Ishikawa (cell line): ENCODE data around the gene SATB2.

Experiments used
- CEBPB ChIP-seq: IDR thresholded peaks from 2 replicates; pipeline ENCODE4 v1.6.1; 2012
- CREB1 ChIP-seq: IDR thresholded peaks from 2 replicates; pipeline ENCODE4 v1.6.1; 2012; ENCODE audit warnings: low read depth
- EGR1 ChIP-seq: IDR thresholded peaks from 2 replicates; pipeline ENCODE4 v1.6.1; 2012
- EP300 ChIP-seq: IDR thresholded peaks from 2 replicates; pipeline ENCODE4 v1.6.1; 2012; ENCODE audit warnings: borderline replicate concordance
- FOXM1 ChIP-seq: IDR thresholded peaks from 2 replicates; pipeline ENCODE4 v1.6.1; 2012; ENCODE audit warnings: low read depth, borderline replicate concordance
- NFIC ChIP-seq: IDR thresholded peaks from 2 replicates; pipeline ENCODE4 v1.6.1; 2012
- RAD21 ChIP-seq: IDR thresholded peaks from 2 replicates; pipeline ENCODE4 v1.6.1; 2012; ENCODE audit warnings: low read depth
- TAF1 ChIP-seq: IDR thresholded peaks from 2 replicates; pipeline ENCODE4 v1.6.1; 2012; ENCODE audit warnings: low read depth, mild to moderate bottlenecking
- TCF12 ChIP-seq: IDR thresholded peaks from 2 replicates; pipeline ENCODE4 v1.6.1; 2012; ENCODE audit warnings: low read depth
- TEAD4 ChIP-seq: IDR thresholded peaks from 2 replicates; pipeline ENCODE4 v1.6.1; 2012
- YY1 ChIP-seq: IDR thresholded peaks from 2 replicates; pipeline ENCODE4 v1.6.1; 2012; ENCODE audit warnings: low read depth
- ZBTB7A ChIP-seq: IDR thresholded peaks from 2 replicates; pipeline ENCODE4 v1.6.1; 2012; ENCODE audit warnings: low read depth
- TF ChIP-seq, protein P1 (sequence below): IDR thresholded peaks from 2 replicates; pipeline ENCODE4 v1.6.1; 2012
- TF ChIP-seq, protein P2 (sequence below): IDR thresholded peaks from 2 replicates; pipeline ENCODE4 v1.6.1; 2012; ENCODE audit warnings: low read depth, mild to moderate bottlenecking
- TF ChIP-seq, protein P3 (sequence below): IDR thresholded peaks from 2 replicates; pipeline ENCODE4 v1.6.1; 2012

Gene SATB2

DNA sequence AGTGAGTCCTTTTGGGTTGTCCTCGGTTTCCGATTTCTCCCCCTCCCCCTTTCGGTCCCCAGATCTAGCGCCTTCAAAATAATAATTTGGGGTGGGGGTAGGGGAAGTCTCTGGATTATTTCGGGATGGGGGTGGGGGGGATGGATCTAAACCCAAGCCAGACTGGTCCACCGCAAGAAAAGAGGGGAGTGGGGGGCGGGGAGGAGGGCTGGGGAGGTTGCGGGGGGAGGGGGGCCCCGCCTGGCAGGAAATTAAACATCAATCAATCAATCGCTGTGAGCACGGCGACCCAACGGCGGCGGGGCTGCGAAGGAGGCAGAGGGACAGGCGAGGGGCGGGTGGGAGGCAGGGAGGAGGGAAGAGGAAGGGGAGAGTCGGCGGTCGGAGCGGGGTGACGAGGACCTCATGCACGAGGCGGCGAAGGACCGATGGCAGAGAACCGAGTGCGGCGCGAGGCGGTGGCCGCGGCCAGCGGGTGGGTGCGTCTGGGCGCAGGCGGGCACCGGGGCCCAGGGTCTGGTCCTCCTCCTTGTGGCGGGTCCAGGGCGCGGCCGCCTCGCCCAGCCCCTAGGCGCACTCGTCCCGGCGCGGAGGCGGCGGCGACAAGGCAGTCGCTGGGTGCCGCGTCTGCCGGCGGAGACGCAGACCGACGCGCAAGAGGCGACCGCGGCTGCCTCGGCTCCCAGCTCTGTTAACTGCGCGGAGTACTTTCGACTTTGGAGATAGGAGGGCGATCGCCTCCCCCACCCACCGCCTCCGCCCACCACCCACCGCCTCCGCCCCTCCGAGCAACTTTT is 468 bp upstream of the SATB2 start:
- TF ChIP-seq, protein P1, sequence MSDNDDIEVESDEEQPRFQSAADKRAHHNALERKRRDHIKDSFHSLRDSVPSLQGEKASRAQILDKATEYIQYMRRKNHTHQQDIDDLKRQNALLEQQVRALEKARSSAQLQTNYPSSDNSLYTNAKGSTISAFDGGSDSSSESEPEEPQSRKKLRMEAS: no peak; the same call in 1 of the 2 replicates
- TF ChIP-seq EGR1 (no peak), ZBTB7A (no peak), NFIC (no peak), FOXM1 (no peak), CREB1 (no peak), RAD21 (no peak), EP300 (no peak), TAF1 (no peak), TCF12 (no peak), YY1 (no peak), TEAD4 (no peak), CEBPB (no peak)
- TF ChIP-seq, protein P2, sequence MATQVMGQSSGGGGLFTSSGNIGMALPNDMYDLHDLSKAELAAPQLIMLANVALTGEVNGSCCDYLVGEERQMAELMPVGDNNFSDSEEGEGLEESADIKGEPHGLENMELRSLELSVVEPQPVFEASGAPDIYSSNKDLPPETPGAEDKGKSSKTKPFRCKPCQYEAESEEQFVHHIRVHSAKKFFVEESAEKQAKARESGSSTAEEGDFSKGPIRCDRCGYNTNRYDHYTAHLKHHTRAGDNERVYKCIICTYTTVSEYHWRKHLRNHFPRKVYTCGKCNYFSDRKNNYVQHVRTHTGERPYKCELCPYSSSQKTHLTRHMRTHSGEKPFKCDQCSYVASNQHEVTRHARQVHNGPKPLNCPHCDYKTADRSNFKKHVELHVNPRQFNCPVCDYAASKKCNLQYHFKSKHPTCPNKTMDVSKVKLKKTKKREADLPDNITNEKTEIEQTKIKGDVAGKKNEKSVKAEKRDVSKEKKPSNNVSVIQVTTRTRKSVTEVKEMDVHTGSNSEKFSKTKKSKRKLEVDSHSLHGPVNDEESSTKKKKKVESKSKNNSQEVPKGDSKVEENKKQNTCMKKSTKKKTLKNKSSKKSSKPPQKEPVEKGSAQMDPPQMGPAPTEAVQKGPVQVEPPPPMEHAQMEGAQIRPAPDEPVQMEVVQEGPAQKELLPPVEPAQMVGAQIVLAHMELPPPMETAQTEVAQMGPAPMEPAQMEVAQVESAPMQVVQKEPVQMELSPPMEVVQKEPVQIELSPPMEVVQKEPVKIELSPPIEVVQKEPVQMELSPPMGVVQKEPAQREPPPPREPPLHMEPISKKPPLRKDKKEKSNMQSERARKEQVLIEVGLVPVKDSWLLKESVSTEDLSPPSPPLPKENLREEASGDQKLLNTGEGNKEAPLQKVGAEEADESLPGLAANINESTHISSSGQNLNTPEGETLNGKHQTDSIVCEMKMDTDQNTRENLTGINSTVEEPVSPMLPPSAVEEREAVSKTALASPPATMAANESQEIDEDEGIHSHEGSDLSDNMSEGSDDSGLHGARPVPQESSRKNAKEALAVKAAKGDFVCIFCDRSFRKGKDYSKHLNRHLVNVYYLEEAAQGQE: no peak
- TF ChIP-seq, protein P3, sequence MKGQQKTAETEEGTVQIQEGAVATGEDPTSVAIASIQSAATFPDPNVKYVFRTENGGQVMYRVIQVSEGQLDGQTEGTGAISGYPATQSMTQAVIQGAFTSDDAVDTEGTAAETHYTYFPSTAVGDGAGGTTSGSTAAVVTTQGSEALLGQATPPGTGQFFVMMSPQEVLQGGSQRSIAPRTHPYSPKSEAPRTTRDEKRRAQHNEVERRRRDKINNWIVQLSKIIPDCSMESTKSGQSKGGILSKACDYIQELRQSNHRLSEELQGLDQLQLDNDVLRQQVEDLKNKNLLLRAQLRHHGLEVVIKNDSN: no peak

DNA sequence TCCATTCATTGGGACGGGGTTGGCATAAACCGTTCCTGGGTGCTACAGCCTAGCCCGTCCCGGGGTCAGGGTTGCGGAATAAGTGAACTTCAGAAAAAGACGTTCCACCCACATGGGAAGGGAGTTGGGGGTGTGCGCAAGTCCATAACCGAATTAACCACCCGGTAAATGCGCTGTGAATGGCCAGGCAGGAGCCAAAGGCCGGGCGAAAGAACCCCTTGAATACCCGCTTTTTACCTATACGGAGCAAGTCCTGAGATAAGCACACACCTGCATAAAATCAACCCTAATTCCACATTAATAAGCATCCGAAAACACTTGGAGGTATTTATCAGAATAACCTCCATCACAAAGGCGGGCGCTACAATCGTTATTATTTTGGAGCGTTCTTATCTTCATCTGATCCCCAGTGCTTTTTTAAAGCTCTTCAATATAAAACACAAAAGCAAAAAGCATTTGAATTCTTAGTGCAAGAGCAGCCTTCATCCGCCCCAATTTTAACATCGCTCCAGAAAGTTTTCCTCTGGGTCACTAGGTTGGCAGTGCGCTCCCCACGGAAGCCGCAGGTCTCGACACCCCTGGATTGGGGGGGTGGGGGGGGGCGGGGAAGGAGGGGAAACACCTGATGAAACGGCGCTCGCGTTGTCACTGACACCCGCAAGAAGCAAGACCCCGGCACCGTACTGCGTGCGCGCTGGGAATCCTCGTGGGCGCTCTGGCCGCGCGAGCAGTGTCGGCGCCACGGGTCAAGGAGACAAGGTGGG is 1.2 kb downstream of the SATB2 start:
- no peak for TF ChIP-seq RAD21
- no peak for TF ChIP-seq YY1
- TF ChIP-seq CEBPB: no peak
- TF ChIP-seq ZBTB7A: no peak
- no peak for TF ChIP-seq CREB1

DNA sequence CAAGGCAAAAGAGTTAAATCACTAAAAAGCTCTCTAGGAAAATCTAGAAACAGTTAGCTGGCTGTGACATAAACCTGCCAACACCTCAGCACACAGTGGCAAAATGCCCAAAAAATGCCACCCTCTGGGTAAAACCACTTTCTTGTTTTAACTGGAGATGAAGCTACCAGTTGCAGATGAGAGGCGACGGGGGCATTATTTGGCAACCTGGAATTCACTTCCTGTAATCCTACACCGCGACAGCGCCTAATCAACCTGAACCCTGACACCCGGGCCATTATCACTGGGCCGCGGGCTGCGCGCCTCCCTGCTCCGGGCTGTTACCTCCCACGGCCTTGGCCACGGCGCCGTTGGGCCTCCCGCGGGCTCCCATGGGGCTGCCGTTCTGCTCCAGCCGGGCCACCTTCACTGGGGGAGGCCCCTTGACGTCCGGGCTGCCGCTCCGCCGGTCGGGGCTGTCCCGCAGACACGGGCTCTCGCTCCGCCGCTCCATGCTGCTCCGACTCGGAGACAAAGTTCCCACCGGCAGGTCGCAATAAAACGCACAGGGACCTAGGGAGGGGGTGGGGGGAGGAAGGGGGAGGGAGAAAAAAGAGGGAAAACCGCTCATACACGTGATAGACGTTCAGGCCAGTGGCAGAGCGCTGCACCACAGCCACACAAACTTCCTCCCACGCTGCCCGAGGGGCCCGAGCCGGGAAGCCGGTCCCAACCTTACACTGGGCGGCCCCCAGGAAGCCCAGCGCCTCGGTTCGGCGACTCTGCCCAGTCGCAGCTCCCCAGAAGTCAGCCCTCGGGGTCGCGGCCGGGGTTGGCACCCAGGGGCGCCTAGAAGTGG is 2.0 kb downstream of the SATB2 start:
- no peak for TF ChIP-seq TCF12

DNA sequence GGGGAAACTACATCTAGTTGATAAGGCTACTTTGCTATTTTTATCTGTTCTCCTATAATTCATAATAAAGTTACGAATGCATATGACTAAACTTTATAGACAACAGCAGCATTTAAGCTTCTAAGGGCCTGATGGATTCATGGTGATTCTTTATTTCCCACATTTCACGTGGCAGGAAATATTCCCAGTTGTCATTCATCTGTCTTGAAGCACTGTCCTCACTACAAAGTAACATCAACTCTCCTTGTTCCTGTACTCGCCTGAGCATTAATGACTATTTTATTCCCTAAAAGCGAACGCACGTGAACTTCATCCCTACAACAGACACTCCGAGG is 2.6 kb downstream of the SATB2 start:
- TF ChIP-seq CEBPB (no peak), CREB1 (no peak), EP300 (no peak), YY1 (no peak), FOXM1 (no peak), ZBTB7A (no peak)
- TF ChIP-seq, protein P1: no peak

DNA sequence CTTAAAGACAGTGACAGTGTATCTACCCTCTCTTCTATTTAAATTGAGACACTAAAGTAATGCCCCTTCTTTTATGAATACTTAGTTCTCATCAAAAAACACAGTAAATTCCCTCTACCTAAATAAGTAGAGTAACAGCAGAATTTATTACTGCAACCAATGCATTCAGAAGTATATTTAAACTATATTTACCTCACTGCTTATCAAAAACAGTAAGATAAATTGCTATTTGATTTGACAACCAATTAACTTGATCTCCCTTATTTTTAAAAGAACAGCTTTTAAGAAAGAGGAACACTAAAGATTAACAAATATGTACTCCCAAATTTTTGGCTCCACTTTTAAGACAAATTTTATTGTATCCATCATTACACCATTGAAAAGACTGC is 4.8 kb downstream of the SATB2 start:
- no peak for TF ChIP-seq RAD21
- no peak for TF ChIP-seq TAF1
- no peak for TF ChIP-seq FOXM1
- TF ChIP-seq, protein P2: no peak
- TF ChIP-seq TEAD4: no peak
- TF ChIP-seq, protein P1: no peak
- no peak for TF ChIP-seq NFIC
- no peak for TF ChIP-seq ZBTB7A

DNA sequence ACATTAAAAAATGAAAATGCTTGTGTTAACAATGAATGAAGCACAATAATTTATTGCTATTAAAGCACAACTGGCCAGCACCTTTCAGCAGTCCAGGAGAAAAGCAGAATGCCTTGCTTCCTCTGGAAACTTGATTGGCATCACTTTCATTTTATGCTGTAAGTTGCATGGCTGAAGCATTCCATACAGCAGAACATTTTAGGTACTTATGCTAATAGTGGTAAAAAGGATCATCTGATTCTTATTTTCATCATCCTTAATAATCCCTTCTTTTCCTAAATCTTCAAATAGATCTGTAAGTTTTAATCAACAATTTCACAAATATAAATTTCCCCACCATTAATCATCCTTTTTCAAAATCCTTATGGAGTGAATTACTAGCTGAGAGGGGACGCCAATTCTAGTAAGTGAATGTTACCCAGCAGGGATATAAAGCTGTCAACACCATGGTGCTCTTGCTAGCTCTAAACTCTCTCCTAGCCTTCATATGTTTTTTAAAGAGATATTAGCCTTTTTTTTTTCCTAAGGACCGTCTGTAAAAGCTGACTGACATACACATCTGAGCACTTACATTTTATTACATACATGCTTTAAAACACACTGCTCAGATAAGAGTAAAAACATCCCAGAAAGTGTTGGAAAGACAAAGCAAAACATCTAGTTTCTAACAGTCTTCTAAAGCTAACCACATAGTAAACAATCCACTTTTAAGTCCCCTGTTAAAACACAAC is 5.3 kb downstream of the SATB2 start:
- TF ChIP-seq, protein P2: no peak
- TF ChIP-seq CREB1 (no peak), NFIC (no peak), TCF12 (no peak), RAD21 (no peak), CEBPB (no peak), TAF1 (no peak), EP300 (no peak), ZBTB7A (no peak), EGR1 (no peak), YY1 (no peak), TEAD4 (no peak)
- TF ChIP-seq, protein P1: no peak
- TF ChIP-seq, protein P3: no peak
